Fibroblast of lung (primary cell): Measurements from ENCODE around the gene MGAT1. TPM values are rescaled to one million over a fixed set of nuclear protein-coding genes. Genes with fewer than 3 reads are reported as not detected.
"Not testable (repeated sequence)": the region's sequence is repeated elsewhere in the genome, so short reads cannot be mapped to it uniquely, and the experiment has no call there.

ENCODE experiments used
- DNase-seq, 2 donors: peaks; one replicate each; pipeline versions ENCODE4 v3.0.0 to v3.0.0-alpha.2; 2010; ENCODE audit warnings: low read depth in 2 of 2
- H2AFZ ChIP-seq: 2 replicates; pipeline ENCODE4 v1.5.1; 2012; ENCODE audit warnings: low read length, control low read depth, inconsistent platforms
- H3K27ac ChIP-seq: 2 replicates; pipeline ENCODE4 v1.5.1; 2011; ENCODE audit warnings: low read length, control low read depth; ENCODE audit not compliant: insufficient read depth
- H3K27me3 ChIP-seq: 2 replicates; pipeline ENCODE4 v1.5.1; 2011; ENCODE audit warnings: mild to moderate bottlenecking, low read length; ENCODE audit not compliant: control insufficient read depth, insufficient read depth
- H3K36me3 ChIP-seq: 2 replicates; pipeline ENCODE4 v1.5.1; 2011; ENCODE audit warnings: low read length; ENCODE audit not compliant: control insufficient read depth, insufficient read depth
- H3K4me1 ChIP-seq: 2 replicates; pipeline ENCODE4 v1.5.1; 2011; ENCODE audit warnings: low read length; ENCODE audit not compliant: control insufficient read depth, insufficient read depth; ENCODE audit errors: extremely low read depth
- H3K4me2 ChIP-seq: 2 replicates; pipeline ENCODE4 v1.5.1; 2011; ENCODE audit warnings: low read length, control low read depth; ENCODE audit not compliant: insufficient read depth; ENCODE audit errors: extremely low read depth
- H3K4me3 ChIP-seq, 4 experiments: fragments of 200-600 bp in 1 of 4; sonication (generic) in 1 of 4; replicated peaks in 1 of 4; 2 replicates each; pipeline ENCODE4 v1.5.1; 2011 to 2016; ENCODE audit warnings: low read length in 4 of 4, low read depth in 3 of 4, mild to moderate bottlenecking in 3 of 4, control low read depth in 2 of 4, inconsistent platforms in 1 of 4, mixed read lengths in 1 of 4; ENCODE audit not compliant: insufficient read depth in 1 of 4; ENCODE audit errors: control extremely low read depth in 1 of 4
- H3K79me2 ChIP-seq: 2 replicates; pipeline ENCODE4 v1.5.1; 2012; ENCODE audit warnings: mild to moderate bottlenecking, low read length, inconsistent platforms; ENCODE audit not compliant: control insufficient read depth, insufficient read depth
- H3K9ac ChIP-seq: 2 replicates; pipeline ENCODE4 v1.5.1; 2011; ENCODE audit warnings: mild to moderate bottlenecking, low read length, control low read depth; ENCODE audit not compliant: insufficient read depth
- H3K9me3 ChIP-seq: 2 replicates; pipeline ENCODE4 v1.5.1; 2012; ENCODE audit warnings: low read depth, low read length; ENCODE audit not compliant: control insufficient read depth, insufficient read depth
- H4K20me1 ChIP-seq: 2 replicates; pipeline ENCODE4 v1.5.1; 2011; ENCODE audit warnings: low read length; ENCODE audit not compliant: control insufficient read depth, insufficient read depth; ENCODE audit errors: extremely low read depth
- EZH2 ChIP-seq: IDR thresholded peaks from 2 replicates; pipeline ENCODE4 v1.5.1; 2012; ENCODE audit warnings: low read length, control low read depth, mild to moderate bottlenecking; ENCODE audit errors: missing control alignments
- polyA plus RNA-seq, 2 donors: library from polyadenylated mRNA; depleted of rRNA in 1 of 2; stranded (reverse) in 1 of 2; unstranded in 1 of 2; fragments of >200 nt; gene quantifications; 2 replicates each; pipeline ENCODE4 v1.2.1, GENCODE V29; 2011 to 2012; ENCODE audit warnings: missing spikeins in 1 of 2
- total RNA-seq: library from RNA; depleted of rRNA; stranded (reverse); fragments of >200 nt; gene quantifications from 2 replicates; pipeline ENCODE4 v1.2.1, GENCODE V29; 2014
- TF ChIP-seq, protein P1 (sequence below), 2 donors: IDR thresholded peaks in 1 of 2; conservative IDR thresholded peaks in 1 of 2; 1 replicate in 1 of 2; 2 replicates in 1 of 2; pipeline ENCODE4 v1.5.1; 2011 to 2012; ENCODE audit warnings: low read length in 2 of 2, control low read depth in 1 of 2, inconsistent platforms in 1 of 2, low read depth in 1 of 2, mild to moderate bottlenecking in 1 of 2

MGAT1 gene
- total and polyA plus RNA-seq, 2 donors (not counting 1 experiment from before 2014, with no cell fraction given) = 72.5 to 90.4 TPM

DNA sequence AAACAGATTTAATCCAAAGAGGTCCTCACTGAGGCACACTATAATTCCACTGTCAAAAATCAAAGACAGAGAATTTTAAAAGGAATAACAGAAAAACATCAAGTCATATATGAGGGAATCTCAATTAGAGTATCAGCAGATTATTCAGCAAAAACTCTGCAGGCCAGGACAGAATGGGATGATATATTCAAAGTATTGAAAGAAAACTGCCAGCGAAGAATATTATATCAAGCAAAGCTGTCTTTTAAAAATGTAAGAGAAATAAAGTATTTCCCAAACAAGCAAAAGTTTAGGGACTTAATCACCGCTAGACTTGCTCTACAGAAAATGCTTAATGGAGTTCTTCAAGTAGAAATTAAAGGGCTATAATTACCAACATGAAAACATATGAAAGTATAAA, 47.0 kb downstream of the MGAT1 start:
- Histone ChIP-seq H4K20me1 (no peaks in the 10 kb centered on the region), H3K79me2 (no peaks in the 10 kb centered on the region), H3K27ac (no peak overlapping the region), H3K4me3 (no peak overlapping the region), H2AFZ (no peak overlapping the region), H3K27me3 (no peaks in the 10 kb centered on the region), H3K4me1 (no peaks in the 10 kb centered on the region), H3K9me3 (no peaks in the 10 kb centered on the region), H3K9ac (no peak overlapping the region), H3K36me3 (no peaks in the 10 kb centered on the region), H3K4me2 (no peak overlapping the region)
- no peak for TF ChIP-seq EZH2
- TF ChIP-seq, protein P1, sequence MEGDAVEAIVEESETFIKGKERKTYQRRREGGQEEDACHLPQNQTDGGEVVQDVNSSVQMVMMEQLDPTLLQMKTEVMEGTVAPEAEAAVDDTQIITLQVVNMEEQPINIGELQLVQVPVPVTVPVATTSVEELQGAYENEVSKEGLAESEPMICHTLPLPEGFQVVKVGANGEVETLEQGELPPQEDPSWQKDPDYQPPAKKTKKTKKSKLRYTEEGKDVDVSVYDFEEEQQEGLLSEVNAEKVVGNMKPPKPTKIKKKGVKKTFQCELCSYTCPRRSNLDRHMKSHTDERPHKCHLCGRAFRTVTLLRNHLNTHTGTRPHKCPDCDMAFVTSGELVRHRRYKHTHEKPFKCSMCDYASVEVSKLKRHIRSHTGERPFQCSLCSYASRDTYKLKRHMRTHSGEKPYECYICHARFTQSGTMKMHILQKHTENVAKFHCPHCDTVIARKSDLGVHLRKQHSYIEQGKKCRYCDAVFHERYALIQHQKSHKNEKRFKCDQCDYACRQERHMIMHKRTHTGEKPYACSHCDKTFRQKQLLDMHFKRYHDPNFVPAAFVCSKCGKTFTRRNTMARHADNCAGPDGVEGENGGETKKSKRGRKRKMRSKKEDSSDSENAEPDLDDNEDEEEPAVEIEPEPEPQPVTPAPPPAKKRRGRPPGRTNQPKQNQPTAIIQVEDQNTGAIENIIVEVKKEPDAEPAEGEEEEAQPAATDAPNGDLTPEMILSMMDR (conservative IDR thresholded peaks at IDR 0.05 in 1 of 2, IDR thresholded peaks at IDR 0.05 in 1 of 2; ENCODE audit: low read depth in 1 of 2, low read length in 2 of 2) = no peak
- DNase-seq = no peak

DNA sequence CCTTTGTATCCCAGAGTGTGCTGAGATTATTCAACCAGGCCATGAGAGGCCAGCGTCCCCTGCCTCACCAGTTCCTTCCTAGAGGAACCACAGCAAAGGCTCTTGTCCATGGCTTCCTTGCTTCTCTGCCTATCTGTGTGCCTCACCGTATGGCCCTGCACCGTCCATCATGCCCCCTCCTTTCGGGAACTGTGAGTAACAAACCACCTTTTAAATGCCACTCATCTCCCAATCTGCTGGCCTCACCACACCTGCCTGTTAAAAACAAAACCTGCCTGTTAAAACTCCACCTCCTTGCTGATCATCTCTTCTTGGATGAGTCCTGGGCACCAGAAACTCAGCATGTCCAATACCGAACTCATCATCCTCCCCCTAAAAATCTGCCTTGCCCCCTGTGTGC, 58.4 kb downstream of the MGAT1 start:
- no peaks in the 10 kb centered on the region for H4K20me1 ChIP-seq
- H3K27me3 ChIP-seq = no peaks in the 10 kb centered on the region
- no peaks in the 10 kb centered on the region for H3K36me3 ChIP-seq
- no peaks in the 10 kb centered on the region for H3K9me3 ChIP-seq
- H3K27ac ChIP-seq = no peak overlapping the region
- no peaks in the 10 kb centered on the region for H3K4me1 ChIP-seq
- no peak for DNase-seq
- H3K4me3 ChIP-seq = no peak overlapping the region
- TF ChIP-seq EZH2 = no peak
- TF ChIP-seq, protein P1 (conservative IDR thresholded peaks at IDR 0.05 in 1 of 2, IDR thresholded peaks at IDR 0.05 in 1 of 2; ENCODE audit: low read depth in 1 of 2, low read length in 2 of 2) = no peak
- no peaks in the 10 kb centered on the region for H3K79me2 ChIP-seq
- H2AFZ ChIP-seq = no peak overlapping the region
- no peak overlapping the region for H3K9ac ChIP-seq
- H3K4me2 ChIP-seq = no peak overlapping the region

DNA sequence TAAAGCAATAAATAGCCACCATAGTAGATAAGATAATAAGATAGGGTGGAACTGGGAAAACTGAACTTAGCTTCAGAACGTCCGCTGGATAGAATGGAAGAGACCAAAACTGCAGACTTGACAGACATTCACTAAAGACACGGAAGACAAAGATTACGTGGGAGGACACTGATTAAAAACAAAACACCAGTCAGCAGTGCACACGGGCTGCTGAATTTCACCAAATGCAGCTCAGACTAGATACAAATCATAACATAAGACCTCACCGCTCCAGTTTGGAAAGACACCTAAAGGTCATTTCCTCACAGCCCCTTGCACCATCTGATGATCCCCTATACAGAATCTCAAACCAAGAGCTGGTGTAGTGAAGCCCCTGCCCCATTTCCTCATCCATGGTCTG, 59.9 kb downstream of the MGAT1 start:
- DNase-seq = no peak
- Histone ChIP-seq H3K4me1 (no peaks in the 10 kb centered on the region), H3K27ac (no peak overlapping the region), H3K9ac (no peak overlapping the region), H3K27me3 (no peaks in the 10 kb centered on the region), H3K4me2 (no peak overlapping the region), H3K36me3 (no peaks in the 10 kb centered on the region), H4K20me1 (no peaks in the 10 kb centered on the region), H3K79me2 (no peaks in the 10 kb centered on the region), H3K9me3 (no peaks in the 10 kb centered on the region), H3K4me3 (no peak overlapping the region), H2AFZ (no peak overlapping the region)
- TF ChIP-seq, protein P1 (conservative IDR thresholded peaks at IDR 0.05 in 1 of 2, IDR thresholded peaks at IDR 0.05 in 1 of 2; ENCODE audit: low read depth in 1 of 2, low read length in 2 of 2) = no peak
- no peak for TF ChIP-seq EZH2

DNA sequence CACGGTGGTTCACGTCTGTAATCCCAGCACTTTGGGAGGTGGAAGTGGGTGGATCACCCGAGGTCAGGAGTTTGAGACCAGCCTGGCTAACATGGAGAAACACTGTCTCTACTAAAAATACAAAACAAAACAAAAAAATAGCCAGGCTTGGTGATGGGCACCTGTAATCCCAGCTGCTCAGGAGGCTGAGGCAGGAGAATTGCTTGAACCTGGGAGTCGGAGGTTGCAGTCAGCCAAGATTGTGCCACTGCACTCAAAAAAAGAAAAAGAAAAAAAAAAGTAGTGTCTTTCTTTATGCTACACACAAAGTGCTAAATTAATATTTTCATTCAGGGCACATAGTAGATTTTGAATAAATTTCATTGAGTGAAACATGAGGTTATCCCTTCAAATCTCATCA, 61.7 kb downstream of the MGAT1 start:
- H3K4me2 ChIP-seq, H3K36me3 ChIP-seq, H4K20me1 ChIP-seq, H3K9ac ChIP-seq, H3K79me2 ChIP-seq, H2AFZ ChIP-seq, H3K9me3 ChIP-seq, DNase-seq, H3K4me1 ChIP-seq, H3K27ac ChIP-seq, H3K27me3 ChIP-seq, H3K4me3 ChIP-seq: not testable (repeated sequence)
